ENCODE results near the gene LZTR1. TPM values are rescaled to one million over a fixed set of nuclear protein-coding genes. Genes with fewer than 3 reads are reported as not detected.
A peak's percentile ranks its signal among the peaks of the same experiment; 100 is the strongest.

The LZTR1 gene
- total RNA-seq, 1 donor from 2014 or later, result 18.1 TPM

DNA sequence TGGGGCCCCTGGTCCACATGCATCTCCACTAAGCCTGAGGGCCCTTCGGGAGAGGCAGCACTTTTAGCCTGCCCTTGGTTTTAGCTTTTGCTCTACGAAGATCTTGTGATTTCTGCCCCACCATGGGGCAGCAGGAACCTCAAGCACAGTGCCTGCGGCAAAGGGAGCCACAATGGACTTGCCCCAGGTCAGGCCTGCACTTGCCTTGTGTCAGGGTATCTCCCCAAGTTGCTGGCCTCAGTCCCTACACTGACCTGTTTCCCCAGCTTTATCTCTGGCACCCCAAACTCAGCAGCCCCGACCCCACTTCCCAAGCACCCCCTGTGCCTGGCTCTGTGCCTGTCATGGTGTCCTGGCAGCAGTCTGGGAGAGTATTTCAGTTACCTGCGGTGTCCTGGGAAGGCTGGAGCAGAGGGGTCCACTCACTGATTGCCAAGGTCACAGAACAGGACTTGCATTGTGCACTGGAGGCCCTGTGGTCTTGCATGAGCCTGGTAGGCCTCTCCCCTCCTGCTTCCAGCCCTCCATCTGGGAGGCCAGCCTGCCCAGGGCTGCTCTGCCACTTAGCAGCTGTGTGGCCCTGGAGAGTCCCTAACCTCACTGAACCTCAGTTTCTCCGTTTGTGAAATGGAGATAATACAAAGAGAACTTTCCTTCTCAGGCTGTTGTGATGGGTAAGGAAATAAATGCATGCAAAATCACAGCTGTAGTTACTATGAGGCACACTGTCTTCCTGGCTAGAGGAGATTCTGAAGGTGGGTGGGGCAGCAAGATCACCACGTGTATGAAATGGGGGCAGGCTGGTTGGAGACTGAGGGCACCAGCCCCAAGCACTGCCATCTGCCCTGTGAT, 18.7 kb upstream of the LZTR1 start:
- intact Hi-C loops (cut with micrococcal nuclease), result no loop called here
- H3K9me3 ChIP-seq (replicated peaks), result no peaks in the 10 kb centered on the region
- TF ChIP-seq, protein P1, sequence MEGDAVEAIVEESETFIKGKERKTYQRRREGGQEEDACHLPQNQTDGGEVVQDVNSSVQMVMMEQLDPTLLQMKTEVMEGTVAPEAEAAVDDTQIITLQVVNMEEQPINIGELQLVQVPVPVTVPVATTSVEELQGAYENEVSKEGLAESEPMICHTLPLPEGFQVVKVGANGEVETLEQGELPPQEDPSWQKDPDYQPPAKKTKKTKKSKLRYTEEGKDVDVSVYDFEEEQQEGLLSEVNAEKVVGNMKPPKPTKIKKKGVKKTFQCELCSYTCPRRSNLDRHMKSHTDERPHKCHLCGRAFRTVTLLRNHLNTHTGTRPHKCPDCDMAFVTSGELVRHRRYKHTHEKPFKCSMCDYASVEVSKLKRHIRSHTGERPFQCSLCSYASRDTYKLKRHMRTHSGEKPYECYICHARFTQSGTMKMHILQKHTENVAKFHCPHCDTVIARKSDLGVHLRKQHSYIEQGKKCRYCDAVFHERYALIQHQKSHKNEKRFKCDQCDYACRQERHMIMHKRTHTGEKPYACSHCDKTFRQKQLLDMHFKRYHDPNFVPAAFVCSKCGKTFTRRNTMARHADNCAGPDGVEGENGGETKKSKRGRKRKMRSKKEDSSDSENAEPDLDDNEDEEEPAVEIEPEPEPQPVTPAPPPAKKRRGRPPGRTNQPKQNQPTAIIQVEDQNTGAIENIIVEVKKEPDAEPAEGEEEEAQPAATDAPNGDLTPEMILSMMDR (IDR thresholded peaks at IDR 0.05; ENCODE audit: borderline replicate concordance), result no peak
- no peak for DNase-seq
- peaks cover 12% of the 10 kb centered on the region for H3K4me1 ChIP-seq
- no peak overlapping the region for H3K27ac ChIP-seq (replicated peaks)
- H3K4me3 ChIP-seq, result no peak overlapping the region
- H3K27me3 ChIP-seq (ENCODE audit: low read depth), result peaks cover 37% of the 10 kb centered on the region
- no peaks in the 10 kb centered on the region for H3K36me3 ChIP-seq

DNA sequence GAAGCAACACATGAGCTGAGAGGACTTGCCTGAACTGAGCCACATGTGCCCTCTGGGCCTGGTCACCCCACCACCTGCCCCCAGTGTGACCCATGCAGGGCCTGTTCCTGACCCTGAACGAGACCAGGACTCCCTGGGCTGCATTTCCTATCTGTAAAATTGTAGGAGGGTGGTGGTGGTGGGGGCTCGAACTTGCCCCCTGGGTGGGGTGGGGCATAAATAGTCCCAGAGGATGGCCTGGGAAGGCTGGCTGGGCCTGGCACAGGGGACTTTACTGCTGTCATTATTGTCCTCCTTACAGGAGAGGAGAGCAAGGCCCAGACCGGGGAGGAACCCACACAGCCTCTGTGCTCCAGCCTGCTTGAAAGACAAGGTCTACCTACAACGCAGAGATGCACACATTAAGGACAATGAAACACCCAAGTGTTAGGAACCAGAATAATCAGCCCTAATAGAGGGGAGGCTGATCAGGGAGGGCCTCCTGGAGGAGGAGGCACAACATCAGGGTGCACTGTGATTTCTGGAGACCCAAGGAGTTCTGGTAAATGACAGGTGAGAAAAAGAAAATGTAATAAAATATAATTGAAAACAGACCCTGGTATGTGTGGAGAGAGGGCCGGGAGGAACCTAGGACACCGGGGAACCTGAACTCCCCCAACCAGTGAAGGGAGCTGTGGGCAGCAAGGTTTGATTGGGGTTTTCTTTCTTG, 17.9 kb upstream of the LZTR1 start:
- H3K27ac ChIP-seq (replicated peaks), result no peak overlapping the region
- H3K4me3 ChIP-seq, result peak overlapping the region; percentile 62
- no peaks in the 10 kb centered on the region for H3K36me3 ChIP-seq
- H3K27me3 ChIP-seq (ENCODE audit: low read depth), result peaks cover 34% of the 10 kb centered on the region
- TF ChIP-seq, protein P1 (IDR thresholded peaks at IDR 0.05; ENCODE audit: borderline replicate concordance), result no peak
- H3K9me3 ChIP-seq (replicated peaks), result no peaks in the 10 kb centered on the region
- DNase-seq, result no peak
- intact Hi-C loops (cut with micrococcal nuclease), result no loop called here
- H3K4me1 ChIP-seq, result peaks cover 11% of the 10 kb centered on the region

DNA sequence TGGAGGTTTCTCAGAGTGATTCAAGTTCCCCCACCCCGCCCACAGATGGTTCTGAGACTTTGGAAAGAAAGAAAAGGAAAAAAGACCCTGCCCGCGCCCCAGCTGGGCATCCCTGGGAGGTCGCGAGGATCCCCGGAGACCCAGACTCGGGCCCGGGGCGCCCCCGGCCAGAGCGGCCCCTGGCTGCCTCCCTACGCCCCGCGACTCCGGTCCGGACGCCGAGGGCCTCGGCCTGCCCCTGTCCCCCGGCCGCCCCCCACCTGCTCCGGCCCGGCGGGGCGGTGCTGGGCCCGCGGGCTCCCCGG, 17.3 kb upstream of the LZTR1 start:
- Histone ChIP-seq H3K27me3 (ENCODE audit: low read depth) (peaks cover 34% of the 10 kb centered on the region), H3K36me3 (no peaks in the 10 kb centered on the region), H3K9me3 (replicated peaks) (no peaks in the 10 kb centered on the region), H3K27ac (replicated peaks) (no peak overlapping the region), H3K4me1 (peaks cover 11% of the 10 kb centered on the region), H3K4me3 (peak overlapping the region; percentile 62)
- no peak for DNase-seq
- TF ChIP-seq, protein P1 (IDR thresholded peaks at IDR 0.05; ENCODE audit: borderline replicate concordance), result no peak
- intact Hi-C loops (cut with micrococcal nuclease), result no loop called here

DNA sequence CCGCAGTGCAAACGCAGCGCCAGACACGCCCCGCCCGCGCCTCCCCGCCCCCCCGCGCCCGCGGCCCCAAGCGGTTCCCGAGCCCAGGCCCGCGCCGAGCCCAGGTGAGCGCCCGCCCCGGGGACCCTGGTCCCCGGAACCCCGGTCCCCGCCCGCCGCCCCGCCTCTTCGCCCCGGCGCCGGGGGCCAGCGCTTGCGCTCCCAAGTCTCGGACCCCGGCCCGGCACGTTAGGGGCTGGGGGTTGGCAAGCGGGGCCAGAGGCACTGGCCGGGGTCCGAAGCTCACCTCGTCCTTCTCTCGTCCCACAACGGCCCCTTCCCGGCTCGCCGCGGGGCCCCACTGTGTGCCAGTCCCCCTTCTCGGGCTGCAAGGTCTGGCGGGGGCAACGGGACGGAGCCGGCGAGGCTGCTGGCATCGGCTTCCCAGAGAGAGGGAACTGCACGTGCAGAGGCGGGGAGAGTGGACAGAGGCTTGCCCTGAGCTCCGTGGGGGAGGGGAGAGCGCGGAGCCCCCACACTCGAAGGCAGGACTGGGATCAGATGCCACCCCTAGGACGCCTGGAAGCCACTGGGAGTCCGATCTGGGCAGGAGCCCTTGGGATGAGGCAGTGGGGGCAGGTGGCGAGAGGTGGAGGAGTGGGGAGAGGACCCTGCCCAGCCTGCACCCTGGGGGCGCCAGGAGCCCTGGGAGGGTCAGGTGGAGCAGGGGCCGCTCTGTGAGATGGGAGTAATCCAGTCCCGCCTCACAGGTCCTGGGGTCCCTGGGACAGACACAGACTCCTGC, 16.8 kb upstream of the LZTR1 start:
- peaks cover 11% of the 10 kb centered on the region for H3K4me1 ChIP-seq
- no peaks in the 10 kb centered on the region for H3K36me3 ChIP-seq
- no peaks in the 10 kb centered on the region for H3K9me3 ChIP-seq (replicated peaks)
- H3K27me3 ChIP-seq (ENCODE audit: low read depth), result peaks cover 34% of the 10 kb centered on the region
- DNase-seq, result no peak
- intact Hi-C loops (cut with micrococcal nuclease), result no loop called here
- no peak overlapping the region for H3K27ac ChIP-seq (replicated peaks)
- TF ChIP-seq, protein P1 (IDR thresholded peaks at IDR 0.05; ENCODE audit: borderline replicate concordance), result no peak
- H3K4me3 ChIP-seq, result peak overlapping the region; percentile 62

All from left ventricle myocardium inferior (tissue), 1 donor.